ENCODE data around the gene SSR3.

The SSR3 gene

DNA sequence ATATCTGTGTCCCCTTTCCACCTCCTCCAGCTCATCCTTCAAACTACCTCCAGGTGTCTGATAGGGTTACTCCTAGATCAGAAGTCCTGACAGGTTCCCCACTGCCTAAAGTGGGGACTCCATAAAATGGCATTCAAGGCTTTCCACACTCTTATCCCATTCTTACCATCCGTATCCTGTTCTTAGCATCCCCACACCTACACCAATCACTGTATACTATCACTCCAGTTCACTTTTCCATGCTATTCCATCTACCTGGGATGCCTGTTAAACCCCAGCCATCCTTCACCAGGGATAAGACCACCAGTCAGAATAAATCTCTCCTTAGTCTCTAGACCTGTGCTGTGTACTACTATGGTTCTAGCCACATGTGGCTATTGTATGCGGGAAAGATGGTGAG, 19.1 kb downstream of the SSR3 start:
- no peak overlapping the region for H3K4me3 ChIP-seq (ENCODE audit: low read depth, low read length)
- TF ChIP-seq, protein P1, sequence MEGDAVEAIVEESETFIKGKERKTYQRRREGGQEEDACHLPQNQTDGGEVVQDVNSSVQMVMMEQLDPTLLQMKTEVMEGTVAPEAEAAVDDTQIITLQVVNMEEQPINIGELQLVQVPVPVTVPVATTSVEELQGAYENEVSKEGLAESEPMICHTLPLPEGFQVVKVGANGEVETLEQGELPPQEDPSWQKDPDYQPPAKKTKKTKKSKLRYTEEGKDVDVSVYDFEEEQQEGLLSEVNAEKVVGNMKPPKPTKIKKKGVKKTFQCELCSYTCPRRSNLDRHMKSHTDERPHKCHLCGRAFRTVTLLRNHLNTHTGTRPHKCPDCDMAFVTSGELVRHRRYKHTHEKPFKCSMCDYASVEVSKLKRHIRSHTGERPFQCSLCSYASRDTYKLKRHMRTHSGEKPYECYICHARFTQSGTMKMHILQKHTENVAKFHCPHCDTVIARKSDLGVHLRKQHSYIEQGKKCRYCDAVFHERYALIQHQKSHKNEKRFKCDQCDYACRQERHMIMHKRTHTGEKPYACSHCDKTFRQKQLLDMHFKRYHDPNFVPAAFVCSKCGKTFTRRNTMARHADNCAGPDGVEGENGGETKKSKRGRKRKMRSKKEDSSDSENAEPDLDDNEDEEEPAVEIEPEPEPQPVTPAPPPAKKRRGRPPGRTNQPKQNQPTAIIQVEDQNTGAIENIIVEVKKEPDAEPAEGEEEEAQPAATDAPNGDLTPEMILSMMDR (IDR thresholded peaks at IDR 0.05; ENCODE audit: low read depth, low read length) = no peak

DNA sequence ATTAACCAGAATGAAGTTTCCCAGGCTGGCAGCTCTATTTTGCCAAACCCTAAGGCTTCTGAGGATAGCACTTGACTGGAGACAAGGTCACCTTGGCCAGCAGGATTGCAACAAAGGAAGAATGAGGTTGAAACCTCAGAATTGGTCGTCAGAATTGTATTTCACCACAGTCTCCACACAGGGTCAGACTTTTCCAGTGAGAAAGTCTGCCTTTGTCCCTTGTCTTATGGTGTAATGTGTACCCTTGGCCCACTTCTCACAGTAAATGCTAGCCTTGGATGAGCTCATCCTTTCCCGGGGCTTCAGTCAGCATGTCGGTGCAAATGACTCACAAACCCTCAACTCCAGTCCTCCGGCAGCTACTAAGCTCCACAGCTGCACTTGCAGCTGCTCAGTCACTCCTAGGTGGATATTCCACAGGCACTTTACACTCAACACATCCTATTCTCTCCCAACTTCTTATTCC, 19.7 kb downstream of the SSR3 start:
- no peak overlapping the region for H3K4me3 ChIP-seq (ENCODE audit: low read depth, low read length)
- TF ChIP-seq, protein P1 (IDR thresholded peaks at IDR 0.05; ENCODE audit: low read depth, low read length) = no peak; the same call in 1 of the 2 replicates

DNA sequence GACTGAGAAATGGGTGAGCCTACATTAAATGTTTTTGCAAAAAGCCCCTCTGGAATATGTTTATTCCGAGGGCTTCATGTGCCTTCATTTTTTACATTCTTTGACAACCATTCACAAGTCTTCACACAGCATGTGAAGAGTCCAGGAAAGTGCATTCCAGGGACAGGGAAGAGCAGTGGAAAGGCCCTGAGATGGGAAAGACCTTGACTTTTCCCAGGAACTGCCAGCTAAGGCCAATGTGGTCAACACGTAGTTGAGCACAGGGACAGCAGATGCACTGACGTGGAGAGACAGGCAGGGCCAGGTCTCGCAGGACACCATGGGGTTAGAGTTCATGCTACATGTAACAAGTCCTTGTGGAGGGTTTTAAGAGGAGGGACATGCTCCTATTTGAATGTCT, 21.7 kb downstream of the SSR3 start:
- TF ChIP-seq, protein P1 (IDR thresholded peaks at IDR 0.05; ENCODE audit: low read depth, low read length) = no peak
- H3K4me3 ChIP-seq (ENCODE audit: low read depth, low read length) = no peak overlapping the region

DNA sequence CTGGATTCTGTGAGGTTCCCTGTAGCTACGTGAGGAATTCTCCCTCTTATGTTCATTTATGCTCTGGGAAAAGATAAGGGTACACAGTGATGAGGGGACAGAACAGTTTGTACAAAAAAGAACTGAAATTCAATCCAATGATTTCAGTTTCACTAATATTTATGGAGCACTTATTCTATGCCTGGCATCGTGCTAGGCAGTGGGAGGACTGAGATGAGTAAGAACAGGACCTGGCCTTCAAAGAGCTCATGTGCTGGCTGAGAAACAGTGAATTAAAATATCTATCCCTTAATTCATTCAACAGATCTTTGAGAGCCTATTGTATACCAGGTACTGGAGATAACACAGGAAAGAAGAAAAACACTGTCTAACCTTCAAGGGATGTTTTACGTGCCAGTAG, 22.2 kb downstream of the SSR3 start:
- TF ChIP-seq, protein P1 (IDR thresholded peaks at IDR 0.05; ENCODE audit: low read depth, low read length) = no peak
- no peak overlapping the region for H3K4me3 ChIP-seq (ENCODE audit: low read depth, low read length)

DNA sequence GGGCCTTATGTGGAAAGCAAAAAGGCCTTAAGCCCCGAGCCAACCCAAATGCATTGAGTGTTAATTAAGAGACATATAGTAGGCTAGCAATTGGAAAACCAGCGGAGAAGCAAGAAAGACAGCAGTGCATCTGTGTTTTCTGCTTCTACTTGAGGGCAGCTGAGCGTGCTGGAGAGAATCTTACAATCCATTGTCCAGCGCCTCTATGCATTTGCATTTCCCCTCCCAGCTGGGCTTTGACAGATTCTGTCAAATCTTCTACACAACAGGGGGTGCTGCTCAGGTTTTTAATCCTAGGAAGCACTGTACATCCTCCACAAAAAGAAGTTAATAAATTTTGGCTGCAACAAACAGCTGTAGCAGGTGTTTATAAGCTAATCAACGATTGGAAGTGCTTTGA, 23.9 kb downstream of the SSR3 start:
- no peak overlapping the region for H3K4me3 ChIP-seq (ENCODE audit: low read depth, low read length)
- TF ChIP-seq, protein P1 (IDR thresholded peaks at IDR 0.05; ENCODE audit: low read depth, low read length) = no peak

DNA sequence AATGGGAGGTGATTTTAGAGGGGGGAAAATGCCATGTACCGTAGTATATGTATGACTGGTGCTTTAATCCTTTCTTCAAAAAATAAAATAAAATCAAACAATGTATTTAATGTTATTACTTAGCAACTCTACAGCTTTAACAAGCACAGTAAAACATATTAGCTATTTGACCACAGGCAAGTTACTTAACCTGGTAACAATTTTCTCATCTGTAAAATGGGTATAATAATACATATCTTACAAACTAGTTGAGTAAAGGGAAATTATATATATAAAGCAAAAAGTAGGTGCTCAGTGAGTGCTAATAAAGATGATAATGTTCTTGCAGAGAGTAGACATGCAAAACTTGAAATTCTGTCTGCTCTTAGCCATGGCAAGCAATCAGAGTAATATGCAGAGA, 27.9 kb downstream of the SSR3 start:
- no peak overlapping the region for H3K4me3 ChIP-seq (ENCODE audit: low read depth, low read length)
- TF ChIP-seq, protein P1 (IDR thresholded peaks at IDR 0.05; ENCODE audit: low read depth, low read length) = no peak

DNA sequence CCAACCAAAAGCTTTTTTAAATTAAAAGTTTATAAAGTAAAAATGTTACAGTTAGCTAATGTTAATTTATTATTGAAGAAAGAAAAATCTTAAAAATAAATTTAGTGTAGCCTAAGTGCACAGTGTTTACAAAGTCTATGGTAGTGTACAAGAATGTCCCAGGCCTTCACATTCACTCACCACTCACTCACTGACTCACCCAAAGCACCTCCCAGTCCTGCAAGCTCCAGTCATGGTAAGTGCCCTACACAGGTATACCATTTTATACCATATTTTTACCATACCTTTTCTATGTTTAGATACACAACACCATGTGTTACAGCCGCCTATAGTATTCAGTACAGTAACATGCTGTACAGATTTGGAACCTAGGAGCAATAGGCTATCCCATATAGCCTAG, 29.1 kb downstream of the SSR3 start:
- no peak overlapping the region for H3K4me3 ChIP-seq (ENCODE audit: low read depth, low read length)
- TF ChIP-seq, protein P1 (IDR thresholded peaks at IDR 0.05; ENCODE audit: low read depth, low read length) = no peak

Measured in WI38 (cell line).